BLaER1 (cell line): Measurements from ENCODE around the gene PABPN1L.
A peak's percentile ranks its signal among the peaks of the same experiment; 100 is the strongest.

Source experiments
- H3K27ac ChIP-seq: shearing (Covaris generic); formaldehyde crosslinking; 2 replicates; pipeline ENCODE4 v1.8.1; 2022
- H3K27me3 ChIP-seq: shearing (Covaris generic); formaldehyde crosslinking; 2 replicates; pipeline ENCODE4 v1.8.1; 2022
- H3K36me3 ChIP-seq: shearing (Covaris generic); formaldehyde crosslinking; 2 replicates; pipeline ENCODE4 v1.8.1; 2022
- H3K4me1 ChIP-seq: shearing (Covaris generic); formaldehyde crosslinking; 2 replicates; pipeline ENCODE4 v1.8.1; 2022
- H3K4me2 ChIP-seq: shearing (Covaris generic); formaldehyde crosslinking; 2 replicates; pipeline ENCODE4 v1.8.1; 2022
- H3K4me3 ChIP-seq: shearing (Covaris generic); formaldehyde crosslinking; 2 replicates; pipeline ENCODE4 v1.8.1; 2022
- H3K9ac ChIP-seq: shearing (Covaris generic); formaldehyde crosslinking; 2 replicates; pipeline ENCODE4 v1.8.1; 2022
- H3K9me3 ChIP-seq: shearing (Covaris generic); formaldehyde crosslinking; 2 replicates; pipeline ENCODE4 v1.8.1; 2022
- H4K20me1 ChIP-seq: shearing (Covaris generic); formaldehyde crosslinking; 2 replicates; pipeline ENCODE4 v1.8.1; 2022
- Cebpa-rat ChIP-seq: shearing (Covaris generic); IDR thresholded peaks from 2 replicates; pipeline ENCODE4 v1.8.1; 2022

The PABPN1L gene

GRCh38 chr16:88879788-88880055, 13.3 kb upstream of the PABPN1L start:
- no peak for TF ChIP-seq Cebpa-rat
- Histone ChIP-seq H4K20me1 (peaks cover 94% of the 10 kb centered on the region), H3K4me3 (no peak overlapping the region), H3K27ac (no peak overlapping the region; the same call in 1 of the 2 replicates), H3K4me2 (no peak overlapping the region), H3K27me3 (no peaks in the 10 kb centered on the region), H3K9ac (no peak overlapping the region), H3K4me1 (peaks cover 66% of the 10 kb centered on the region), H3K9me3 (no peaks in the 10 kb centered on the region), H3K36me3 (peaks cover 95% of the 10 kb centered on the region)

GRCh38 chr16:88878967-88879787, 12.7 kb upstream of the PABPN1L start:
- Histone ChIP-seq H3K9me3 (no peaks in the 10 kb centered on the region), H4K20me1 (peaks cover 94% of the 10 kb centered on the region), H3K4me2 (no peak overlapping the region), H3K27me3 (no peaks in the 10 kb centered on the region), H3K4me1 (peaks cover 60% of the 10 kb centered on the region), H3K27ac (no peak overlapping the region; the same call in 1 of the 2 replicates), H3K36me3 (peaks cover 94% of the 10 kb centered on the region), H3K9ac (no peak overlapping the region), H3K4me3 (no peak overlapping the region)
- no peak for TF ChIP-seq Cebpa-rat

GRCh38 chr16:88878356-88878755, 11.9 kb upstream of the PABPN1L start:
- H3K36me3 ChIP-seq, result peaks cover 94% of the 10 kb centered on the region

GRCh38 chr16:88877564-88878289, 11.3 kb upstream of the PABPN1L start:
- H3K4me2 ChIP-seq, result peak overlapping the region; percentile 30; the same call in 1 of the 2 replicates

More at GRCh38 chr16:88878356-88878755, 11.9 kb upstream of the PABPN1L start:
- TF ChIP-seq Cebpa-rat, result no peak
- Histone ChIP-seq H3K9me3 (no peaks in the 10 kb centered on the region), H3K4me1 (peaks cover 52% of the 10 kb centered on the region), H3K27me3 (no peaks in the 10 kb centered on the region), H3K4me3 (no peak overlapping the region), H4K20me1 (peaks cover 94% of the 10 kb centered on the region), H3K27ac (no peak overlapping the region), H3K9ac (no peak overlapping the region), H3K4me2 (0 out of 2 replicates have a peak overlapping the region, but pooled peaks have one; percentile 30)

GRCh38 chr16:88876942-88877526, 10.6 kb upstream of the PABPN1L start:
- no peaks in the 10 kb centered on the region for H3K9me3 ChIP-seq
- no peak overlapping the region for H3K9ac ChIP-seq
- peaks cover 92% of the 10 kb centered on the region for H4K20me1 ChIP-seq
- no peak overlapping the region for H3K4me2 ChIP-seq
- H3K27ac ChIP-seq, result no peak overlapping the region
- TF ChIP-seq Cebpa-rat, result no peak
- H3K4me1 ChIP-seq, result peaks cover 39% of the 10 kb centered on the region
- no peak overlapping the region for H3K4me3 ChIP-seq
- peaks cover 81% of the 10 kb centered on the region for H3K36me3 ChIP-seq
- H3K27me3 ChIP-seq, result no peaks in the 10 kb centered on the region

More at GRCh38 chr16:88877564-88878289, 11.3 kb upstream of the PABPN1L start:
- Histone ChIP-seq H3K9ac (no peak overlapping the region), H3K27me3 (no peaks in the 10 kb centered on the region), H3K4me1 (peaks cover 46% of the 10 kb centered on the region), H3K4me3 (no peak overlapping the region), H3K36me3 (peaks cover 88% of the 10 kb centered on the region), H4K20me1 (peaks cover 94% of the 10 kb centered on the region), H3K27ac (peak overlapping the region; percentile 38; the same call in 1 of the 2 replicates), H3K9me3 (no peaks in the 10 kb centered on the region)
- no peak for TF ChIP-seq Cebpa-rat

- H3K4me2 ChIP-seq, result no peak overlapping the region
- H3K4me1 ChIP-seq, result peaks cover 39% of the 10 kb centered on the region
- TF ChIP-seq Cebpa-rat, result no peak
- H3K27ac ChIP-seq, result no peak overlapping the region
- H4K20me1 ChIP-seq, result peaks cover 91% of the 10 kb centered on the region
- H3K36me3 ChIP-seq, result peaks cover 68% of the 10 kb centered on the region
- no peak overlapping the region for H3K4me3 ChIP-seq
- no peaks in the 10 kb centered on the region for H3K9me3 ChIP-seq
- H3K9ac ChIP-seq, result no peak overlapping the region
- peaks cover 12% of the 10 kb centered on the region for H3K27me3 ChIP-seq
Observed at GRCh38 chr16:88875703-88876234, 9.3 kb upstream of the PABPN1L start.

- no peak overlapping the region for H3K9ac ChIP-seq
- peaks cover 39% of the 10 kb centered on the region for H3K4me1 ChIP-seq
- no peaks in the 10 kb centered on the region for H3K9me3 ChIP-seq
- no peak overlapping the region for H3K4me2 ChIP-seq
- peaks cover 61% of the 10 kb centered on the region for H3K36me3 ChIP-seq
- H3K4me3 ChIP-seq, result no peak overlapping the region
- TF ChIP-seq Cebpa-rat, result no peak
- peaks cover 19% of the 10 kb centered on the region for H3K27me3 ChIP-seq
- peaks cover 90% of the 10 kb centered on the region for H4K20me1 ChIP-seq
- no peak overlapping the region for H3K27ac ChIP-seq
Observed at GRCh38 chr16:88874938-88875599, 8.6 kb upstream of the PABPN1L start.

GRCh38 chr16:88872650-88873331, 6.3 kb upstream of the PABPN1L start:
- Histone ChIP-seq H3K27ac (no peak overlapping the region), H4K20me1 (peaks cover 80% of the 10 kb centered on the region), H3K27me3 (peaks cover 35% of the 10 kb centered on the region), H3K9me3 (no peaks in the 10 kb centered on the region), H3K4me3 (no peak overlapping the region), H3K36me3 (peaks cover 38% of the 10 kb centered on the region), H3K9ac (no peak overlapping the region), H3K4me1 (peaks cover 37% of the 10 kb centered on the region), H3K4me2 (no peak overlapping the region)
- no peak for TF ChIP-seq Cebpa-rat
